ENCODE data around the gene TSPAN18. TPM values are rescaled to one million over a fixed set of nuclear protein-coding genes. Genes with fewer than 3 reads are reported as not detected.

Gene TSPAN18
- total RNA-seq, 1 experiment from 2014 or later = 18.3 TPM

DNA sequence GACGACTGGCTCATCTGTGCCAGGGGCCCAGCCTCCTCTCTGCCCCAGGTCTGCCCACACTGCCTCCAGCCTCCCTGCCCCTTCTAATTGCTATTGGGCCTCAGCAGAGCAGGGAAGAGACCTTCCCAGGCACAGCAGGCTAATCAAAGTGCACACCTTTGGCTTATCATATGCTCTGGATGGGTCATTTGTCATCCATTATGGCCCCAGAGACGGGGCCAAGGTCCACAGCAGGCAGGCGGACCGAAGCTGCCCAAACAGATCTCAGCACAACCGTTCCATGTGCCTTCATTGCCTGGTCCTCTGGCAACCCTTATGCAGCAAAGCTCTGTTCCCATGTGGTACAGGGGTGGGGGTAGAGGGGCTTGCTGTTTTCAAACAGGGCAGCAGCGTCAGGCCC lies 157.3 kb downstream of the TSPAN18 start:
- H3K36me3 ChIP-seq (ENCODE audit: control insufficient read depth in 1 of 2, insufficient read depth in 2 of 2, low read length in 2 of 2) = no peaks in the 10 kb centered on the region
- no peaks in the 10 kb centered on the region for H3K9me3 ChIP-seq (ENCODE audit: control insufficient read depth in 1 of 2, insufficient read depth in 1 of 2, low read depth in 1 of 2, low read length in 2 of 2)
- RAD21 ChIA-PET (ENCODE audit: low non-redundant PET in 1 of 2, low total read pairs in 2 of 2, uncharacterized antibody in 2 of 2, unreplicated experiment in 2 of 2) = no interaction called here
- H3K27me3 ChIP-seq (ENCODE audit: insufficient read depth, low read length) = no peaks in the 10 kb centered on the region
- ATAC-seq (no peak), DNase-seq (ENCODE audit: low read depth, low spot score) (no peak)
- POLR2A ChIA-PET = no interaction called here
- H2AFZ ChIP-seq (ENCODE audit: low read depth, low read length, poor library complexity, severe bottlenecking) = no peak overlapping the region
- CTCF ChIA-PET = no interaction called here
- H3K4me2 ChIP-seq (ENCODE audit: low read length) = no peak overlapping the region
- intact Hi-C loops (cut with micrococcal nuclease) = no loop called here
- H3K79me2 ChIP-seq (ENCODE audit: insufficient read depth, low read length) = no peaks in the 10 kb centered on the region
- peaks cover 0 to 14% of the 10 kb centered on the region in 2 experiments; a peak in 2 of 4 replicates for H3K4me1 ChIP-seq (ENCODE audit: control insufficient read depth in 1 of 2, insufficient read depth in 2 of 2, low read length in 2 of 2)
- no peaks in the 10 kb centered on the region for H3K9me2 ChIP-seq (ENCODE audit: insufficient read depth)
- H3K9ac ChIP-seq (ENCODE audit: low read length) = no peak overlapping the region
- H3K27ac ChIP-seq (ENCODE audit: low read depth, low read length) = no peak overlapping the region
- no TSS peak for BruUV-seq (replicated peaks)
- H4K20me1 ChIP-seq (ENCODE audit: insufficient read depth) = no peaks in the 10 kb centered on the region
- TF ChIP-seq RAD21 (IDR thresholded peaks at IDR 0.05; ENCODE audit: low read depth) = no peak
- TF ChIP-seq EZH2 (IDR thresholded peaks at IDR 0.05) = no peak
- TF ChIP-seq POLR2A (IDR thresholded peaks at IDR 0.05; ENCODE audit: borderline replicate concordance, extremely low read depth, insufficient read depth, insufficient read length) = no peak
- no peak for TF ChIP-seq SP1 (IDR thresholded peaks at IDR 0.05; ENCODE audit: low read depth)
- TF ChIP-seq, protein P1, sequence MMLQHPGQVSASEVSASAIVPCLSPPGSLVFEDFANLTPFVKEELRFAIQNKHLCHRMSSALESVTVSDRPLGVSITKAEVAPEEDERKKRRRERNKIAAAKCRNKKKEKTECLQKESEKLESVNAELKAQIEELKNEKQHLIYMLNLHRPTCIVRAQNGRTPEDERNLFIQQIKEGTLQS (IDR thresholded peaks at IDR 0.05) = no peak
- no peak overlapping the region for H3K4me3 ChIP-seq (replicated peaks in 1 of 2; ENCODE audit: low read depth in 1 of 2, low read length in 2 of 2)

DNA sequence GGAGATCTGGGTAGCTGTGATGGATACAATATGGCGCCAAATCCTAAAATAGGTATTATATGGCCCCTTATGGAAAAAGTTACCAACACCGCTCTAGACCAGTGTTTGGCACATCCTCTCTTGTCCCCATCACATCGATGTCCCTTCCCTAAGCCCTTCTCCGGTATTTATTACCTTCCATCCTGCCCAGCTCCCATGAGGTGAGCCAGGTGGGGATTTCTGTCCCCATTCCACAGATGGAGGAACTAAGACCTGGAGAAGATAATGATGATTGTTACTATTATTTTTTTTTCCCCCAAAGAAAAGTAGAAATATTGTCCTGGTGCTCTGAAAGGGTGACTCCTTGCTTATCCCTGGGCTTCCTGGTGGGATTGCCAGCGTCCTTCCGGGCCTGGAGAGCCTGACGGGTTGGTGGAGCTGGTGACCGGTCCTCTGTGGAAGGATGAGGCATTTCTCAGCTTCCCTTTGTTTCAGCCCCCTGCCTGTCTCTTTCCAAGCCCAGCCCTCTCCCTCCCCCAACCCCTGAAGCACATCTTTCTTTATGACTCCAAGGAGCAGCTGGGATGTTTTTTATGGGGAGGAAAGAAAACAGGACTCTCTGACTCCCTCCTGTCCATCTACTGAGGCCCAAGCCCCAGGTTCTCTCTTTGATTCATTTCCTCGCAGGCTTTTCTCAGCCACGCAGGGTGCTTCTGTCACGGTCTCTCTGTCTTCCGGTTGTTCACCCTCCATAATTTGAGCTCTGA lies 158.5 kb downstream of the TSPAN18 start:
- DNase-seq (ENCODE audit: low read depth, low spot score) = no peak
- ATAC-seq = no peak
- H3K4me2 ChIP-seq (ENCODE audit: low read length) = no peak overlapping the region
- H3K27ac ChIP-seq (ENCODE audit: low read depth, low read length) = no peak overlapping the region
- RAD21 ChIA-PET (ENCODE audit: low non-redundant PET in 1 of 2, low total read pairs in 2 of 2, uncharacterized antibody in 2 of 2, unreplicated experiment in 2 of 2) = no interaction called here
- POLR2A ChIA-PET = interaction anchor here (0.9 kb wide), 1 partner anchor 9 kb away, joined by 3 read pairs; no protein-coding TSS in a partner anchor
- no peak overlapping the region for H3K9ac ChIP-seq (ENCODE audit: low read length)
- intact Hi-C loops (cut with micrococcal nuclease) = no loop called here
- BruUV-seq (replicated peaks) = no TSS peak
- H3K79me2 ChIP-seq (ENCODE audit: insufficient read depth, low read length) = no peaks in the 10 kb centered on the region
- H3K9me2 ChIP-seq (ENCODE audit: insufficient read depth) = no peaks in the 10 kb centered on the region
- no peaks in the 10 kb centered on the region for H3K9me3 ChIP-seq (ENCODE audit: control insufficient read depth in 1 of 2, insufficient read depth in 1 of 2, low read depth in 1 of 2, low read length in 2 of 2)
- no peak overlapping the region for H2AFZ ChIP-seq (ENCODE audit: low read depth, low read length, poor library complexity, severe bottlenecking)
- no peaks in the 10 kb centered on the region for H3K36me3 ChIP-seq (ENCODE audit: control insufficient read depth in 1 of 2, insufficient read depth in 2 of 2, low read length in 2 of 2)
- no peak for TF ChIP-seq TCF7L2 (IDR thresholded peaks at IDR 0.05; ENCODE audit: borderline replicate concordance, extremely low read depth, insufficient read depth, insufficient read length)
- TF ChIP-seq, protein P1 (IDR thresholded peaks at IDR 0.05) = no peak
- no peak for TF ChIP-seq ZNF274 (IDR thresholded peaks at IDR 0.05; ENCODE audit: low read depth, low read length)
- TF ChIP-seq, protein P2, sequence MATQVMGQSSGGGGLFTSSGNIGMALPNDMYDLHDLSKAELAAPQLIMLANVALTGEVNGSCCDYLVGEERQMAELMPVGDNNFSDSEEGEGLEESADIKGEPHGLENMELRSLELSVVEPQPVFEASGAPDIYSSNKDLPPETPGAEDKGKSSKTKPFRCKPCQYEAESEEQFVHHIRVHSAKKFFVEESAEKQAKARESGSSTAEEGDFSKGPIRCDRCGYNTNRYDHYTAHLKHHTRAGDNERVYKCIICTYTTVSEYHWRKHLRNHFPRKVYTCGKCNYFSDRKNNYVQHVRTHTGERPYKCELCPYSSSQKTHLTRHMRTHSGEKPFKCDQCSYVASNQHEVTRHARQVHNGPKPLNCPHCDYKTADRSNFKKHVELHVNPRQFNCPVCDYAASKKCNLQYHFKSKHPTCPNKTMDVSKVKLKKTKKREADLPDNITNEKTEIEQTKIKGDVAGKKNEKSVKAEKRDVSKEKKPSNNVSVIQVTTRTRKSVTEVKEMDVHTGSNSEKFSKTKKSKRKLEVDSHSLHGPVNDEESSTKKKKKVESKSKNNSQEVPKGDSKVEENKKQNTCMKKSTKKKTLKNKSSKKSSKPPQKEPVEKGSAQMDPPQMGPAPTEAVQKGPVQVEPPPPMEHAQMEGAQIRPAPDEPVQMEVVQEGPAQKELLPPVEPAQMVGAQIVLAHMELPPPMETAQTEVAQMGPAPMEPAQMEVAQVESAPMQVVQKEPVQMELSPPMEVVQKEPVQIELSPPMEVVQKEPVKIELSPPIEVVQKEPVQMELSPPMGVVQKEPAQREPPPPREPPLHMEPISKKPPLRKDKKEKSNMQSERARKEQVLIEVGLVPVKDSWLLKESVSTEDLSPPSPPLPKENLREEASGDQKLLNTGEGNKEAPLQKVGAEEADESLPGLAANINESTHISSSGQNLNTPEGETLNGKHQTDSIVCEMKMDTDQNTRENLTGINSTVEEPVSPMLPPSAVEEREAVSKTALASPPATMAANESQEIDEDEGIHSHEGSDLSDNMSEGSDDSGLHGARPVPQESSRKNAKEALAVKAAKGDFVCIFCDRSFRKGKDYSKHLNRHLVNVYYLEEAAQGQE (IDR thresholded peaks at IDR 0.05; ENCODE audit: low read depth) = no peak
- peaks cover 0 to 14% of the 10 kb centered on the region in 2 experiments; a peak in 2 of 4 replicates for H3K4me1 ChIP-seq (ENCODE audit: control insufficient read depth in 1 of 2, insufficient read depth in 2 of 2, low read length in 2 of 2)
- H4K20me1 ChIP-seq (ENCODE audit: insufficient read depth) = no peaks in the 10 kb centered on the region
- CTCF ChIA-PET = no interaction called here
- no peak overlapping the region for H3K4me3 ChIP-seq (replicated peaks in 1 of 2; ENCODE audit: low read depth in 1 of 2, low read length in 2 of 2)
- H3K27me3 ChIP-seq (ENCODE audit: insufficient read depth, low read length) = no peaks in the 10 kb centered on the region

All from HCT116 (cell line).